Mucosa of gallbladder (tissue), 1 donor: ENCODE results near the gene UGT8. TPM values are rescaled to one million over a fixed set of nuclear protein-coding genes. Genes with fewer than 3 reads are reported as not detected.
"Not testable (repeated sequence)": the region's sequence is repeated elsewhere in the genome, so short reads cannot be mapped to it uniquely, and the experiment has no call there.

ENCODE experiments used
- DNase-seq: peaks from one replicate; pipeline ENCODE4 v3.0.0-alpha.2; 2020; ENCODE audit warnings: low spot score
- total RNA-seq: library from RNA; stranded (reverse); gene quantifications from one replicate; pipeline ENCODE4 v1.2.1, GENCODE V29; 2021
- donor health status: DM: no; HTN: no; CAD: no.

UGT8 gene
- total RNA-seq, 1 donor from 2014 or later: 72.8 TPM

- DNase-seq: no peak
Observed at GRCh38 chr4:114603497-114603896, 4.9 kb downstream of the UGT8 start.

- DNase-seq: no peak
Observed at GRCh38 chr4:114606245-114606644, 7.6 kb downstream of the UGT8 start.

- no peak for DNase-seq
Observed at GRCh38 chr4:114607056-114607455, 8.4 kb downstream of the UGT8 start.

- no peak for DNase-seq
Observed at GRCh38 chr4:114613560-114613959, 15.0 kb downstream of the UGT8 start.

- DNase-seq: no peak
Observed at GRCh38 chr4:114615435-114615834, 16.8 kb downstream of the UGT8 start.

- DNase-seq: peak; percentile 74
Observed at GRCh38 chr4:114616036-114616435, 17.4 kb downstream of the UGT8 start.

- no peak for DNase-seq
Observed at GRCh38 chr4:114626196-114626595, 27.6 kb downstream of the UGT8 start.

- no peak for DNase-seq
Observed at GRCh38 chr4:114636192-114636935, 37.8 kb downstream of the UGT8 start.

- no peak for DNase-seq
Observed at GRCh38 chr4:114642173-114642780, 43.7 kb downstream of the UGT8 start.

GRCh38 chr4:114649908-114650307 lies 51.3 kb downstream of the UGT8 start:
- no peak for DNase-seq

GRCh38 chr4:114653675-114654074 lies 55.1 kb downstream of the UGT8 start:
- DNase-seq: peak; percentile 45

GRCh38 chr4:114654592-114654991 lies 56.0 kb downstream of the UGT8 start:
- DNase-seq: peak; percentile 36

- no peak for DNase-seq
Observed at GRCh38 chr4:114658179-114658578, 59.6 kb downstream of the UGT8 start.

GRCh38 chr4:114658776-114659175 lies 60.2 kb downstream of the UGT8 start:
- DNase-seq: no peak

GRCh38 chr4:114659386-114660008 lies 60.9 kb downstream of the UGT8 start:
- DNase-seq: peak; percentile 62

GRCh38 chr4:114663083-114663482 lies 64.5 kb downstream of the UGT8 start:
- DNase-seq: no peak

- DNase-seq: no peak
Observed at GRCh38 chr4:114668577-114668976, 70.0 kb downstream of the UGT8 start.

GRCh38 chr4:114670733-114671132 lies 72.1 kb downstream of the UGT8 start:
- DNase-seq: not testable (repeated sequence)

GRCh38 chr4:114673306-114673705 lies 74.7 kb downstream of the UGT8 start:
- no peak for DNase-seq

GRCh38 chr4:114674080-114674479 lies 75.5 kb downstream of the UGT8 start:
- no peak for DNase-seq

- no peak for DNase-seq
Observed at GRCh38 chr4:114677346-114677979, 78.9 kb downstream of the UGT8 start.

- DNase-seq: no peak
Observed at GRCh38 chr4:114684462-114684861, 85.9 kb downstream of the UGT8 start.

- no peak for DNase-seq
Observed at GRCh38 chr4:114688059-114688458, 89.5 kb downstream of the UGT8 start.
